C4-2B (cell line): ENCODE data around the gene IQCK.

Experiments used
- ZFX ChIP-seq: fragments of 450-650 bp; IDR thresholded peaks from 2 replicates; pipeline ENCODE4 v1.6.1; 2017
- TF ChIP-seq, protein P1 (sequence below): fragments of 450-650 bp; conservative IDR thresholded peaks from 2 replicates; pipeline ENCODE4 v1.5.1; 2017; ENCODE audit warnings: mild to moderate bottlenecking

DNA sequence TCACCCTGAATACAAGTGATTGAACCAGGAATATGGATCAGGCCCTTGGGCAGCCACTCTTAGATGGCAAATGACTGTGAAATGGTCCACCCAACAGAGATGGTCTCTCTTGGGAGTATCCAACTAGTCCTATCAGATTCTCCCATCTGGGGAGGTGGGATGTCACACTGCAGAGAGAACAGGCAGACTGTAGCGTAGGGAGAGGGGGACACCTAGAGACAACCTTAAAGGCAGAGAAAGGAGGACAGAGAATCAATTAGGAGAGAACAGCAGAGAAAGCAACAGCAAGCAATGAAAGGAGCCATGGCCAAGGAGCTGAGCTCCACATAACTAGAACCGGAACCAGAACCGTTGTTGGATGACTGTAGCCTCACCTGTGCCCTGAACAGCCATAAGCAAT, 37.2 kb downstream of the IQCK start:
- TF ChIP-seq, protein P1, sequence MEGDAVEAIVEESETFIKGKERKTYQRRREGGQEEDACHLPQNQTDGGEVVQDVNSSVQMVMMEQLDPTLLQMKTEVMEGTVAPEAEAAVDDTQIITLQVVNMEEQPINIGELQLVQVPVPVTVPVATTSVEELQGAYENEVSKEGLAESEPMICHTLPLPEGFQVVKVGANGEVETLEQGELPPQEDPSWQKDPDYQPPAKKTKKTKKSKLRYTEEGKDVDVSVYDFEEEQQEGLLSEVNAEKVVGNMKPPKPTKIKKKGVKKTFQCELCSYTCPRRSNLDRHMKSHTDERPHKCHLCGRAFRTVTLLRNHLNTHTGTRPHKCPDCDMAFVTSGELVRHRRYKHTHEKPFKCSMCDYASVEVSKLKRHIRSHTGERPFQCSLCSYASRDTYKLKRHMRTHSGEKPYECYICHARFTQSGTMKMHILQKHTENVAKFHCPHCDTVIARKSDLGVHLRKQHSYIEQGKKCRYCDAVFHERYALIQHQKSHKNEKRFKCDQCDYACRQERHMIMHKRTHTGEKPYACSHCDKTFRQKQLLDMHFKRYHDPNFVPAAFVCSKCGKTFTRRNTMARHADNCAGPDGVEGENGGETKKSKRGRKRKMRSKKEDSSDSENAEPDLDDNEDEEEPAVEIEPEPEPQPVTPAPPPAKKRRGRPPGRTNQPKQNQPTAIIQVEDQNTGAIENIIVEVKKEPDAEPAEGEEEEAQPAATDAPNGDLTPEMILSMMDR, result no peak
- TF ChIP-seq ZFX, result no peak
